PC-9 (cell line): ENCODE results near the gene DTX4. TPM values are rescaled to one million over a fixed set of nuclear protein-coding genes. Genes with fewer than 3 reads are reported as not detected.

Source experiments
- BruUV-seq: library from RNA; stranded (reverse); fragments of 400-500 nt; replicated peaks from 2 replicates; lab custom pipeline; 2021; lab: Mats Ljungman, UMichigan
- CTCF ChIA-PET: fragments of 300-600 bp; sonication (Branson Sonifier 250); formaldehyde crosslinking; loops from one replicate; lab custom pipeline; 2022; ENCODE audit warnings: antibody characterized with exemption; lab: Charles Lee
- POLR2A ChIA-PET: fragments of 300-600 bp; sonication (Branson Sonifier 250); formaldehyde crosslinking; loops from one replicate; lab custom pipeline; 2022; ENCODE audit warnings: antibody characterized with exemption; ENCODE audit not compliant: unreplicated experiment; lab: Charles Lee
- DNase-seq, 2 experiments: peaks; one replicate each; pipeline versions ENCODE4 v3.0.0 to v3.0.0-alpha.2; 2015 to 2022; ENCODE audit warnings: mixed read lengths in 1 of 2
- H2AFZ ChIP-seq: fragments of 200-600 bp; sonication (generic); 2 replicates; pipeline ENCODE4 v1.8.1; 2017; ENCODE audit warnings: antibody characterized with exemption
- H3F3A ChIP-seq: fragments of 200-600 bp; sonication (generic); 2 replicates; pipeline ENCODE4 v1.8.1; 2017; ENCODE audit warnings: antibody characterized with exemption, mild to moderate bottlenecking, low read depth; ENCODE audit not compliant: insufficient read depth
- H3K27ac ChIP-seq: fragments of 200-600 bp; sonication (generic); 2 replicates; pipeline ENCODE4 v1.6.1; 2016; ENCODE audit warnings: mixed run types
- H3K27me3 ChIP-seq: fragments of 200-600 bp; sonication (generic); 2 replicates; pipeline ENCODE4 v1.6.1; 2016; ENCODE audit warnings: low read depth, mixed run types; ENCODE audit not compliant: insufficient read depth
- H3K36me3 ChIP-seq: fragments of 200-600 bp; sonication (generic); 2 replicates; pipeline ENCODE4 v1.6.1; 2016; ENCODE audit warnings: low read depth, mixed run types
- H3K4me1 ChIP-seq: fragments of 200-600 bp; sonication (generic); replicated peaks from 2 replicates; pipeline ENCODE4 v1.6.1; 2016; ENCODE audit warnings: mixed run types; ENCODE audit not compliant: insufficient read depth
- H3K4me2 ChIP-seq: fragments of 200-600 bp; sonication (generic); 2 replicates; pipeline ENCODE4 v1.6.1; 2017; ENCODE audit warnings: mixed run types
- H3K4me3 ChIP-seq: fragments of 200-600 bp; sonication (generic); 2 replicates; pipeline ENCODE4 v1.6.1; 2016; ENCODE audit warnings: mixed run types
- H3K79me2 ChIP-seq: fragments of 200-600 bp; sonication (generic); 2 replicates; pipeline ENCODE4 v1.6.1; 2017; ENCODE audit warnings: low read depth, mixed run types
- H3K9me2 ChIP-seq: fragments of 200-600 bp; sonication (generic); 2 replicates; pipeline ENCODE4 v1.8.1; 2017; ENCODE audit warnings: mild to moderate bottlenecking; ENCODE audit not compliant: insufficient read depth
- H3K9me3 ChIP-seq: fragments of 200-600 bp; sonication (generic); 2 replicates; pipeline ENCODE4 v1.8.1; 2016; ENCODE audit warnings: low read depth; ENCODE audit not compliant: insufficient read depth
- H4K20me1 ChIP-seq: fragments of 200-600 bp; sonication (generic); 2 replicates; pipeline ENCODE4 v1.8.1; 2017; ENCODE audit not compliant: insufficient read depth
- CTCF ChIP-seq: fragments of 200-600 bp; sonication (generic); conservative IDR thresholded peaks from 2 replicates; pipeline ENCODE4 v1.6.1; 2017; ENCODE audit warnings: mixed run types, antibody characterized with exemption, mild to moderate bottlenecking, moderate library complexity
- EZH2 ChIP-seq: fragments of 200-600 bp; sonication (generic); IDR thresholded peaks from 2 replicates; pipeline ENCODE4 v1.8.0; 2017; ENCODE audit warnings: antibody characterized with exemption, low read depth
- intact Hi-C: fragments of 100-400 bp; cut with micrococcal nuclease; formaldehyde crosslinking; loops from one replicate; pipeline ENCODE4 v1.10.0; 2022; ENCODE audit not compliant: unreplicated experiment
- total RNA-seq: library from RNA; stranded (reverse); gene quantifications from 2 replicates; pipeline ENCODE4 v1.2.3, GENCODE V29; 2021

The DTX4 gene
- total RNA-seq, 1 experiment from 2014 or later: 34.5 TPM

- Histone ChIP-seq H3K27ac (no peak overlapping the region), H3K4me2 (no peak overlapping the region), H3K27me3 (no peaks in the 10 kb centered on the region), H3K9me2 (no peaks in the 10 kb centered on the region), H3K36me3 (peaks cover 76% of the 10 kb centered on the region), H2AFZ (no peak overlapping the region), H4K20me1 (no peaks in the 10 kb centered on the region), H3K4me1 (peaks cover 29% of the 10 kb centered on the region), H3K9me3 (no peaks in the 10 kb centered on the region), H3K79me2 (peaks cover 13% of the 10 kb centered on the region), H3F3A (peaks cover 21% of the 10 kb centered on the region), H3K4me3 (no peak overlapping the region)
- no peak for DNase-seq
- POLR2A ChIA-PET: no interaction called here
- CTCF ChIA-PET: interaction anchor here (0.5 kb wide), 1 partner anchor 63 kb away, joined by 4 read pairs; no protein-coding TSS in a partner anchor
- BruUV-seq: no TSS peak
- TF ChIP-seq CTCF: no peak
- no peak for TF ChIP-seq EZH2
- intact Hi-C loops: no loop called here
These were observed 21.7 kb downstream of the DTX4 start for GRCh38 chr11:59193587-59194130.

GRCh38 chr11:59195586-59195985 lies 23.7 kb downstream of the DTX4 start:
- H3K9me2 ChIP-seq: no peaks in the 10 kb centered on the region
- peaks cover 88% of the 10 kb centered on the region for H3K36me3 ChIP-seq
- no peak for TF ChIP-seq CTCF
- TF ChIP-seq EZH2: no peak
- POLR2A ChIA-PET: no interaction called here
- H3K9me3 ChIP-seq: no peaks in the 10 kb centered on the region
- H4K20me1 ChIP-seq: no peaks in the 10 kb centered on the region
- intact Hi-C loops: no loop called here
- peaks cover 10% of the 10 kb centered on the region for H3K4me1 ChIP-seq
- no peaks in the 10 kb centered on the region for H3K27me3 ChIP-seq
- CTCF ChIA-PET: no interaction called here
- no peak overlapping the region for H3K4me3 ChIP-seq
- H3K27ac ChIP-seq: no peak overlapping the region
- no peak overlapping the region for H2AFZ ChIP-seq
- no TSS peak for BruUV-seq
- peaks cover 6% of the 10 kb centered on the region; the same call in 1 of the 2 replicates for H3K79me2 ChIP-seq
- DNase-seq: no peak
- H3F3A ChIP-seq: peaks cover 1% of the 10 kb centered on the region
- no peak overlapping the region for H3K4me2 ChIP-seq

GRCh38 chr11:59196777-59197176 lies 24.8 kb downstream of the DTX4 start:
- no peak overlapping the region for H3K4me3 ChIP-seq
- no peak for TF ChIP-seq CTCF
- TF ChIP-seq EZH2: no peak
- H3K4me2 ChIP-seq: no peak overlapping the region
- no peak overlapping the region for H2AFZ ChIP-seq
- H3K79me2 ChIP-seq: no peaks in the 10 kb centered on the region
- H3F3A ChIP-seq: no peaks in the 10 kb centered on the region
- no peaks in the 10 kb centered on the region for H3K4me1 ChIP-seq
- ChIA-PET POLR2A (no interaction called here), CTCF (no interaction called here)
- H3K36me3 ChIP-seq: peaks cover 88% of the 10 kb centered on the region
- no peak for DNase-seq
- BruUV-seq: no TSS peak
- H3K27me3 ChIP-seq: no peaks in the 10 kb centered on the region
- intact Hi-C loops: no loop called here
- no peak overlapping the region for H3K27ac ChIP-seq
- H3K9me3 ChIP-seq: no peaks in the 10 kb centered on the region
- no peaks in the 10 kb centered on the region for H3K9me2 ChIP-seq
- H4K20me1 ChIP-seq: no peaks in the 10 kb centered on the region
